Ishikawa (cell line): ENCODE data around the gene PIWIL4.

Experiments used
- CEBPB ChIP-seq: IDR thresholded peaks from 2 replicates; pipeline ENCODE4 v1.6.1; 2012
- CREB1 ChIP-seq: IDR thresholded peaks from 2 replicates; pipeline ENCODE4 v1.6.1; 2012; ENCODE audit warnings: low read depth
- EGR1 ChIP-seq: IDR thresholded peaks from 2 replicates; pipeline ENCODE4 v1.6.1; 2012
- EP300 ChIP-seq: IDR thresholded peaks from 2 replicates; pipeline ENCODE4 v1.6.1; 2012; ENCODE audit warnings: borderline replicate concordance
- FOXM1 ChIP-seq: IDR thresholded peaks from 2 replicates; pipeline ENCODE4 v1.6.1; 2012; ENCODE audit warnings: low read depth, borderline replicate concordance
- MAX ChIP-seq: IDR thresholded peaks from 2 replicates; pipeline ENCODE4 v1.6.1; 2012
- NFIC ChIP-seq: IDR thresholded peaks from 2 replicates; pipeline ENCODE4 v1.6.1; 2012
- RAD21 ChIP-seq: IDR thresholded peaks from 2 replicates; pipeline ENCODE4 v1.6.1; 2012; ENCODE audit warnings: low read depth
- REST ChIP-seq: IDR thresholded peaks from 2 replicates; pipeline ENCODE4 v1.6.1; 2012; ENCODE audit warnings: low read depth, mild to moderate bottlenecking
- TAF1 ChIP-seq: IDR thresholded peaks from 2 replicates; pipeline ENCODE4 v1.6.1; 2012; ENCODE audit warnings: low read depth, mild to moderate bottlenecking
- TCF12 ChIP-seq: IDR thresholded peaks from 2 replicates; pipeline ENCODE4 v1.6.1; 2012; ENCODE audit warnings: low read depth
- TEAD4 ChIP-seq: IDR thresholded peaks from 2 replicates; pipeline ENCODE4 v1.6.1; 2012
- USF1 ChIP-seq: IDR thresholded peaks from 2 replicates; pipeline ENCODE4 v1.6.1; 2012
- YY1 ChIP-seq: IDR thresholded peaks from 2 replicates; pipeline ENCODE4 v1.6.1; 2012; ENCODE audit warnings: low read depth
- ZBTB7A ChIP-seq: IDR thresholded peaks from 2 replicates; pipeline ENCODE4 v1.6.1; 2012; ENCODE audit warnings: low read depth

Gene PIWIL4

GRCh38 chr11:94563848-94564467 lies 3.2 kb upstream of the PIWIL4 start:
- no peak for TF ChIP-seq EP300
- no peak for TF ChIP-seq YY1
- no peak for TF ChIP-seq ZBTB7A
- no peak for TF ChIP-seq RAD21
- no peak for TF ChIP-seq FOXM1
- no peak for TF ChIP-seq EGR1
- no peak for TF ChIP-seq TCF12
- no peak for TF ChIP-seq CREB1
- no peak for TF ChIP-seq NFIC
- TF ChIP-seq USF1 = no peak
- no peak for TF ChIP-seq TAF1
- no peak for TF ChIP-seq REST
- no peak for TF ChIP-seq TEAD4

GRCh38 chr11:94568200-94568599 lies 1.0 kb downstream of the PIWIL4 start:
- TF ChIP-seq ZBTB7A (no peak), YY1 (no peak), CEBPB (no peak), EGR1 (no peak)

GRCh38 chr11:94568717-94569116 lies 1.5 kb downstream of the PIWIL4 start:
- no peak for TF ChIP-seq EP300
- no peak for TF ChIP-seq RAD21
- no peak for TF ChIP-seq FOXM1

GRCh38 chr11:94574193-94574961 lies 7.2 kb downstream of the PIWIL4 start:
- TF ChIP-seq TCF12 = no peak
- no peak for TF ChIP-seq CEBPB
- TF ChIP-seq YY1 = no peak
- TF ChIP-seq TEAD4 = no peak
- no peak for TF ChIP-seq TAF1
- no peak for TF ChIP-seq CREB1
- no peak for TF ChIP-seq USF1

- TF ChIP-seq TEAD4 (no peak), CREB1 (no peak), MAX (no peak), TCF12 (no peak), NFIC (no peak), USF1 (no peak), ZBTB7A (no peak), YY1 (no peak)
These were observed 9.1 kb downstream of the PIWIL4 start for GRCh38 chr11:94576306-94576705.

- TF ChIP-seq MAX (no peak), FOXM1 (no peak), NFIC (no peak), TCF12 (no peak), TAF1 (no peak), USF1 (no peak), RAD21 (no peak), CEBPB (no peak), REST (no peak), CREB1 (no peak), EP300 (no peak), ZBTB7A (no peak), EGR1 (no peak), TEAD4 (no peak), YY1 (no peak)
These were observed 10.7 kb downstream of the PIWIL4 start for GRCh38 chr11:94577841-94578240.
